Right cardiac atrium (tissue), 5 donors: ENCODE data around the gene CEBPB. TPM values are rescaled to one million over a fixed set of nuclear protein-coding genes. Genes with fewer than 3 reads are reported as not detected.
"Not testable (repeated sequence)": the region's sequence is repeated elsewhere in the genome, so short reads cannot be mapped to it uniquely, and the experiment has no call there.

Experiments used
- ATAC-seq, 2 donors: fragments of 200-7000 bp; cut with Tn5 transposase; one replicate each; pipeline versions ENCODE4 v1.8.0 to v1.9.1; 2020; ENCODE audit warnings: moderate library complexity in 2 of 2, mild to moderate bottlenecking in 1 of 2
- DNase-seq, 3 donors: peaks; one replicate each; pipeline ENCODE4 v3.0.0-alpha.2; 2020
- H3K27ac ChIP-seq: one replicate; pipeline ENCODE4 v1.5.1; 2013; ENCODE audit warnings: mild to moderate bottlenecking, low read length, control low read depth, moderate library complexity
- H3K27me3 ChIP-seq: one replicate; pipeline ENCODE4 v1.6.1; 2013; ENCODE audit not compliant: control insufficient read depth, insufficient read depth
- H3K4me1 ChIP-seq: one replicate; pipeline ENCODE4 v1.6.1; 2013; ENCODE audit warnings: low read length; ENCODE audit not compliant: control insufficient read depth, insufficient read depth
- H3K4me3 ChIP-seq: one replicate; pipeline ENCODE4 v1.5.1; 2013; ENCODE audit warnings: low read length, control low read depth
- H3K9me3 ChIP-seq: one replicate; pipeline ENCODE4 v1.6.1; 2013; ENCODE audit warnings: low read length; ENCODE audit not compliant: control insufficient read depth
- WGBS: extraction: QIAGEN DNeasy Blood & Tissue Kit; methylation state at CpG from one replicate; pipeline ENCODE4 v1.1.7; 2013; 5-methylcytosine and 5-hydroxymethylcytosine counted together
- intact Hi-C, 4 donors: fragments of 100-400 bp; cut with DNase I; formaldehyde crosslinking; loops; one replicate each; pipeline versions ENCODE4 v1.11.0 to v1.14.0; 2022 to 2023
- polyA plus RNA-seq: library from polyadenylated mRNA; stranded (reverse); fragments of 200-250 nt; gene quantifications from one replicate; pipeline ENCODE4 v1.2.3, GENCODE V29; 2013
- total RNA-seq, 4 donors: library from RNA; stranded (reverse); fragmentation: NEBNext Ultra II Directional; extraction: Animal tissue kit (Norgen Biotek cat#: 25700); gene quantifications; one replicate each; pipeline ENCODE4 v1.2.1, GENCODE V29; 2021
- donor health status: healthy with polysubstance abuse.
- donor health status: DM: no; HTN: yes; CAD: no.
- donor health status: DM: no; HTN: no; CAD: no.
- donor health status: DM: no; HTN: yes; CAD: no; lungs with severe emphysema.
- donor health status: DM: yes; HTN: yes; CAD: no.

Gene CEBPB
- total and polyA plus RNA-seq, 5 donors = 16.4 to 92.4 (median 64.1) TPM

- 85% methylated on average over 10 of the region's 10 CpGs for WGBS
- intact Hi-C loops = no loop called here
- Histone ChIP-seq H3K4me1 (peaks cover 17% of the 10 kb centered on the region), H3K27ac (no peak overlapping the region), H3K27me3 (no peaks in the 10 kb centered on the region), H3K9me3 (no peaks in the 10 kb centered on the region), H3K4me3 (no peak overlapping the region)
- DNase-seq (peak in 1 of 3 donors; percentile 29), ATAC-seq (no peak)
These were observed 39.4 kb upstream of the CEBPB start for GRCh38 chr20:50151034-50151743.

- WGBS = 18% methylated on average over 4 of the region's 4 CpGs
- Histone ChIP-seq H3K9me3 (no peaks in the 10 kb centered on the region), H3K4me3 (peak overlapping the region; percentile 88), H3K27me3 (no peaks in the 10 kb centered on the region), H3K27ac (peak overlapping the region; percentile 37), H3K4me1 (peaks cover 13% of the 10 kb centered on the region)
- DNase-seq = peak in 1 of 3 donors; percentile 16
- ATAC-seq = no peak
- intact Hi-C loops = no loop called here
These were observed 38.1 kb upstream of the CEBPB start for GRCh38 chr20:50152394-50153152.

- peak overlapping the region; percentile 86 for H3K27ac ChIP-seq
- ATAC-seq (no peak), DNase-seq (no peak)
- no peaks in the 10 kb centered on the region for H3K27me3 ChIP-seq
- peaks cover 13% of the 10 kb centered on the region for H3K4me1 ChIP-seq
- peak overlapping the region; percentile 88 for H3K4me3 ChIP-seq
- WGBS = under 1% methylated on average over 18 of the region's 18 CpGs
- intact Hi-C loops = no loop called here
- H3K9me3 ChIP-seq = no peaks in the 10 kb centered on the region
These were observed 37.5 kb upstream of the CEBPB start for GRCh38 chr20:50153153-50153499.

- Histone ChIP-seq H3K9me3 (no peaks in the 10 kb centered on the region), H3K4me1 (peaks cover 13% of the 10 kb centered on the region), H3K4me3 (peak within 1 kb of the TSS; percentile 88), H3K27ac (peak within 1 kb of the TSS; percentile 86), H3K27me3 (no peaks in the 10 kb centered on the region)
- ATAC-seq = peak; percentile 96 to 97
- intact Hi-C loops = no loop called here
- 2% methylated on average over 99 of the region's 99 CpGs for WGBS
- DNase-seq = peak; percentile 95 to 98 (median 98)
These were observed 36.9 kb upstream of the CEBPB start, which contains the start of gene PEDS1 for GRCh38 chr20:50153500-50154377. TSS of gene PEDS1 (minus strand) at chr20:50153723. CDS start at chr20:50153637, 86 bp downstream.

GRCh38 chr20:50161494-50161893 is 29.1 kb upstream of the CEBPB start:
- DNase-seq, H3K27ac ChIP-seq, H3K27me3 ChIP-seq, H3K4me3 ChIP-seq, H3K4me1 ChIP-seq, H3K9me3 ChIP-seq, ATAC-seq: not testable (repeated sequence)
- intact Hi-C loops = loop anchor here in 1 of 4 donors (10.0 kb wide), 1 partner anchor 177 kb away; the partner anchor contains the start of gene SNAI1
- WGBS = 91% methylated on average over 7 of the region's 7 CpGs

GRCh38 chr20:50163570-50164317 is 26.9 kb upstream of the CEBPB start:
- H3K4me3 ChIP-seq = no peak overlapping the region
- H3K9me3 ChIP-seq = no peaks in the 10 kb centered on the region
- H3K27ac ChIP-seq = peak overlapping the region; percentile 88
- H3K27me3 ChIP-seq = no peaks in the 10 kb centered on the region
- no peaks in the 10 kb centered on the region for H3K4me1 ChIP-seq
- intact Hi-C loops = loop anchor here in 1 of 4 donors (10.0 kb wide), 1 partner anchor 179 kb away; the partner anchor contains the start of gene SNAI1
- DNase-seq (peak; percentile 42 to 69 (median 67)), ATAC-seq (peak in 1 of 2 donors; percentile 21)
- WGBS = 66% methylated on average over 9 of the region's 9 CpGs

GRCh38 chr20:50165684-50166554 is 24.7 kb upstream of the CEBPB start:
- DNase-seq = peak; percentile 96 to 98 (median 98)
- Histone ChIP-seq H3K4me1 (no peaks in the 10 kb centered on the region), H3K27me3 (no peaks in the 10 kb centered on the region), H3K27ac (peak overlapping the region; percentile 99), H3K4me3 (peak overlapping the region; percentile 23), H3K9me3 (no peaks in the 10 kb centered on the region)
- intact Hi-C loops = loop anchor here in 2 of 4 donors (5.0 to 10.0 kb wide), 2 partner anchors 44 to 181 kb away; partner anchors contain the start of gene SNAI1 (in 1 of the 2)
- 6% methylated on average over 20 of the region's 20 CpGs for WGBS
- peak; percentile 98 for ATAC-seq

GRCh38 chr20:50169329-50169823 is 21.3 kb upstream of the CEBPB start:
- peak; percentile 75 to 92 (median 86) for DNase-seq
- intact Hi-C loops = loop anchor here in 2 of 4 donors (2.0 to 10.0 kb wide), 3 partner anchors 47 to 185 kb away; partner anchors contain the start of gene SNAI1 (in 1 of the 2)
- Histone ChIP-seq H3K4me1 (no peaks in the 10 kb centered on the region), H3K27me3 (no peaks in the 10 kb centered on the region), H3K9me3 (no peaks in the 10 kb centered on the region), H3K4me3 (no peak overlapping the region), H3K27ac (no peak overlapping the region)
- ATAC-seq = no peak
- 28% methylated on average over 5 of the region's 5 CpGs for WGBS

GRCh38 chr20:50170549-50171220 is 19.9 kb upstream of the CEBPB start:
- H3K4me1 ChIP-seq = no peaks in the 10 kb centered on the region
- intact Hi-C loops = loop anchor here in 3 of 4 donors (2.0 to 10.0 kb wide), 2 partner anchors 50 to 186 kb away; partner anchors contain the start of gene SNAI1 (in 2 of the 3)

More at GRCh38 chr20:50170549-50171220, 19.9 kb upstream of the CEBPB start:
- Histone ChIP-seq H3K27me3 (no peaks in the 10 kb centered on the region), H3K4me3 (no peak overlapping the region), H3K27ac (no peak overlapping the region), H3K9me3 (no peaks in the 10 kb centered on the region)
- ATAC-seq (no peak), DNase-seq (no peak)
- 93% methylated on average over 14 of the region's 14 CpGs for WGBS
